Measurements from ENCODE around the gene REV1.
"Not testable (repeated sequence)": the region's sequence is repeated elsewhere in the genome, so short reads cannot be mapped to it uniquely, and the experiment has no call there.

Gene REV1

DNA sequence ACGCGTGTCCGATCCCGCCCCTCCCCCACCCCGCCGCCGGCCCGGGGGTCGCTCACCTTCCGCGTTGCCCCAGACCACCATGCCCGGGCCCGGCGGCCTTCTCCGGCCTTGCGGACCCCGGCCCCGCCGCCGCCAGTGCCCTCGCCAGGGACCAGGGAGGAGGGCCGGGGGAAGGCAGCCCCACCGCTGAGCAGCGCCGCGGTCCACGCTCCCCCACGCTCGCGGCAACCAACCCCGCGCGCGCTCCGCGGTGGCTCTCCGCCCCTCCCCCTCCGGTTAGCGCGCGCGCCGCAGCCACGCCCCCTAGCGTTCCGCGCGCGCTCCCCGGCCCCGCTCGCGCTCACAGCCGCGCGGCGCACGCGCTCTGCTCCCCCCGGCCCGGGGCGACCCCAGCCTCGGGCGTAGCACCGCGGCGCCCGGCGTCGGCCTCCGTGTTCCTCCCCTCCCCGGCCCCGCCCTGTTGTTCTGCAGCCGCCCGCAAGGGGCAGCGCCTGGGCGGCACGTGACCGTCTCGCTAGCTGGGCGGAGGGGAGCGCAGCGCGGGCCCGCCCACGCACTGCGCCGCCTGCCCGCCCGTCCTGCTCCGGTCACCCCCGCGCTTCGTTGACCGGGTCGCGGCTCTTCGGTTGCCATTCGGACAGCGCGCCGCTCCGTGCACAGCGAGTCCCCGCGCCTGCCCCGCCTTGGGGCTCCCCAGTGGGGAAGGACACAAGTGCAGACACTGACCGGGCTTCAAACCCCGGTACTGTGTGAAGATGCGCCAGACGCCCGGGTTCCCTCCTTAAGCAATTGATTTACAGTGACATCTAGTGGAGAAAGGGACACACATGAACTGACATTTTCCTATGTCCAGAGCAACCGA lies at the start of gene REV1:
Gene REV1, minus strand, starts transcription at position 257 of the 862 bp plus-strand sequence. CDS start 25,042 bp downstream, outside the sequence.
- DNase-seq (ENCODE audit: low spot score) = peak; percentile 95

DNA sequence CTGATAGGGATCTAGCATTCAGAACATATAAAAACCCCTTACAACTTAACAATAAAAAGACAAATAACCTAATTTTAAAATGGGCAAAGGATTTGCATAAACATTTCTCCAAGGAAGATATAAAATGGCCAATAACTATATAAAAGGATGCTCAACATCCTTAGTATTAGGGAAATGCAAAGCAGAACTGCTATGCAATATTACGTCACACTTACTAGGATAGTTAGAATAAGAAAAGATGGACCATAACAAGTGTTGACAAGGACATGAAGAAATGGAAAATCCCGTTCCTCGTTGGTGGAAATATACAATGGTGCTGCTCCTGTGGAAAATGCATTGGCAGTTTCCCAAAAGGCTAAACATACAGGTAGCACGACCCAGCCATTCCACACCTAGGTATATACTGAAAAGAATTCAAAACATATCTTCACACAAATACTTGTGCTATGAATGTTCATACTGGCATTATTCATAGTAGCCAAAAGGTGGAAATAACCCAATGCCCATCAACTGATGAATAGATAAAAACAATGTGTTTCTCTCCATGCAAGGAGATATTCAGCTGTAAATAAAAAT lies 48.2 kb upstream of the REV1 start:
- no peak for DNase-seq (ENCODE audit: low spot score)

DNA sequence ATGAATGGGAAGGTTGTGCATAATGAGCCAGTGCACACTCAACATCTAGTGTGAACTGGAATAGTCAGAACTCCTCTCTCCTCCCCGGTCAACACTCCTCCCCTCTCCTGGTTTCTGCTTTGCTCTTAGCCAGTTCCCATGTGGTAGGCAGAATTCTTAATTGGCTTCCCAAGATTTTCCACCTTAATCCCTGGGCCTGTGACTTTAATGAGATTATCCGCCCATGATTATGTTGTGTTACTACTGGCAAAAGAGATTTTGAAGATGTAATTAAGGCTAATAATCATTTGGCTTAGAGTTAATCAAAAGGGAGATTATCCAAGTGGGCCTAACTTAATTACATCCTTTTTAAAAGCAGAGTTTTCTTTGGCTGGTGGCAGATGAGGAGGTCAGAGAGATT lies 34.2 kb upstream of the REV1 start:
- DNase-seq (ENCODE audit: low spot score) = no peak

DNA sequence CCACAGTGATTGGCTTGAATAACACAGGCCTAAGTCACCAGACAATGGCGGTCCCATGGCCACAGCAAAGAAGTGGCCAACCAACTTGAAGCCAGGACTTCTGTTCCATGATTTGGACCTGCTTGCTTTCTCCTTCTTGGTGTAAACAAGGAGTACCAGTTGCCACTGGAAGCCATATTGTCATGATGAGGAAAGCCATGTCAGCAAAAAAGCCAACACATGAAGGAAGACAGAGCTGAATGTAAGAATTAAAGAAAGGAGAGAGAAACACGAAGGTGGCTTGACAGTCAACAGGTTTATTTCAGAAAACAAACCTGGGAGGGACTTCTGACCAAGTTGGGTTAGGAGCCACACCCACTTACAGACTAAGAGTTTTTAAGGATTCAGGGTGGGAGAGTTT lies 32.3 kb upstream of the REV1 start:
- DNase-seq (ENCODE audit: low spot score) = no peak

DNA sequence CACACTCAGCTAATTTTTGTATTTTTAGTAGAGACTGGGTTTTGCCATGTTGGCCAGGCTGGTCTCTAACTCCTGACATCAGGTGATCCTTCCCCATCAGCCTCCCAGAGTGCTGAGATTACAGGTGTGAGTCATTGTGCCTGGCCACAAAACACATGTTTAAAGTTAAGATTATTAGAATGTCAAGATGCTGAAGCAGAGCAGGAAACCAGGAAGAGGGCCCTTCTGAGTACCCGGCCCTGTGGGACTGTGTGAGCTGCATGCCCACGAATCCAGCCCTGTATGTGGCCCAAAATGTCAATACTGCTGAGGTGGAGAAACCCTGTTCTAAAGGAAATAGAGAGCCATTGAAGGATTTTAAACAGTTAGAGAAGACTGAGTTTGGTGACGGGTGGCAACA lies 31.0 kb upstream of the REV1 start:
- DNase-seq (ENCODE audit: low spot score) = no peak

DNA sequence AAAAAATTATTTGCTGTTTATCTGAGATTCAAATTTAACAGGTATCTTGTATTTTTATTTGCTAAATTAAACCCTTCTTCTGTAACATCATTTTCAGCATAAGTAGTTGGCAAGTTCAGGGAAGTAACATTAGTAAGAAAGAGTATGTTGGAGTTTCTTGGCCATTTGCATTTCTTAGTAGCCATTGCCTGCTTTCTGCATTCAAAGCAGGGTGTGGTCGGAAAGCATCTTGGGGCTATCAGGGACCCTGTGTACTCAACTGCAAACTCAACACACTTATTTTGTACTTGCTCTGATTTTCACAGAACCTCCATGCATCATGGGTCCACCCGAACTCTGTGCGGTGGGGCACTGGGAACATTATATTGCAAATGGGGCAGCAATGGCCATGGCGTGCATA lies 30.4 kb upstream of the REV1 start:
- DNase-seq (ENCODE audit: low spot score) = no peak

DNA sequence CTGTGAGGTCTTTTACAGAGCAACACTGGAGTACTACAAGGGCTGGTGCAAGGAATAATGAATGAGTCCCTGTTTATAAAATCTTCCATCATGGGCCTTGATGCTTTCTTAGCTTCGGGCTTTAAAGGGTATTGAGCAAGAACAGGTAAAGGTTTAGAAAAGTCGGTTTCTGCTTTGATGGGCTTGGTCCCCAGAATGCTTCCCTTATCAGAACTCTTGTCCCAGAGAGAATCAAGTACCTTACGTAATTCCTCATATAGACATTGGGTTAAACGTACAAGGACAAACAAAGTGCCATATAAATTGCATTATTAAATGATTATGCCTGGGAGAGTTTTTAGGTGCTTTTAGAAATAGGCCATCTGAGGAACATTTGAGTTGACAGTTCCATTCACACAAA lies 24.5 kb upstream of the REV1 start:
- DNase-seq (ENCODE audit: low spot score) = no peak

DNA sequence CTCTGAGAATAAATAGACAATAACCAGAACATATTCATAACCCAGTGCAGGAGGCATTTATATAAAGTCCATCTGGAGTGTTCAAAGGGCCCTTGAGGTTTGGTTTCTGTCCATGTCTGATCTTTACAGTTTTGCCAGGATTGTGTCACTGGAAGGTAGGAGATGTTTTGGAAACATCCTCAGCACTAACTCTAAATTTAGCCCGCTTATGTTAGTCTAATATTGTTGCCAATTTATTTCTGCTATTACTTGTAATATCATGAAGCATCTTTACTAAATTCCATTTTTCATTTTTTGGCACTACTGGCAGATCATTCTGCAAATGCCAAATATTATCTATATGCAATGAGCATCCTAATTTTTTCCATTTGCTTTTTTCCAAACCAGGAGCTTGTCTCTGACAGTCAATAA lies 22.4 kb upstream of the REV1 start:
- DNase-seq (ENCODE audit: low spot score) = no peak

DNA sequence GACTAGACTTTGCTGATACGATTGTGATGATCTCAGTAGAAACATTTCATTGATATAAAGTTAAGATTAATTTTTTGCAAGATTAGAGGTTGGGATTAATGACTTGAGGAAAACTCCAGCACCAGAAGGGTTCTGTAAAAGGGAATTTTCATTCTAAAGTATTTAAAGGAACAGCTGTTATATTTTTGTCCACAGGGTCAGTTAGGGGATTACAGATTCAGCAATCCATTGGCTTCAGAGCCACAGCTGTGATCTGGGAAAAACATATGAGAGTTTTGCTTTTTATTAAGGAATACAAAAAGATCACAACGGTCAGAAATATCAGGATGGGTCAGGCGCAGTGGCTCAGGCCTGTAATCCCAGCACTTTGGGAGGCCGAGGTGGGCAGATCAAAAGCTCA lies 19.6 kb upstream of the REV1 start:
- no peak for DNase-seq (ENCODE audit: low spot score)

DNA sequence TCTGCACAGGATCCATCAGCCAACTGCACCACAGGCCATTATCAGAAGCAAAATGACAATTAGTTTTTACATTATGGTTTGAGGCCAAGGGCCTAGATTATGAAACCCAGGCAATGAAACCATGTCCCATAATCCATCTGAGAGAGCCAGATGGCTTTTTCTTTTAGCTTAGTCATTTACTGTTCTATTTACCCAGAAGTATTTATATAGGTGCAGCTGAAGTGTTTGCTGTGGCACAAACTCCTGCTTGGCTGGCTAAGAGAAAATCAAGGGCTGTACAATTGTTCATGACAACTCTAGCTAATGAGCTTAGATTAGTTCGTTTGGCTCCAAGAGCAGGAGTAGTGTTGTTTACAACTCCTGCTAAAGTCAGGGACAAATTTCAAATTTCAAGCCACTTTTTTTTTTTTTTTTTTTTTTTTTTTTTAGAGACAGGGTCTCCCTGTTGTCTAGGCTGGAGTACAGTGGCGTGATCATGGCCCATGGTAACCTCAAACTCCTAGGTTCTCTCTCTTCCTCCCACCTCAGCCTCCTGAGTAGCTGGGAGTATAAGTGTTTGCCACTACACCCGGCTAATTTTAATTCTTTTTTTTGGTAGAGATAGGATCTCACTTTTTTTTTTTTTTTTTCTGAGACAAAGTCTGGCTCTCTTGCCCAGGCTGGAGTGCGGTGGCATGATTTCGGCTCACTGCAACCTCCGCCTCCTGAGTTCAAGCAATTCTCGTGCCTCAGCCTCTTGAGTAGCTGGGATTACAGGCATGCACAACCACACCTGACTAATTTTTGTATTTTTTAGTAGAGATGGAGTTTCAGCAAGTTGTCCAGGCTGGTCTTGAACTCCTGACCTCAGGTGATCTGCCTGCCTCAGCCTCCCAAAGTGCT lies 18.4 kb upstream of the REV1 start:
- no peak for DNase-seq (ENCODE audit: low spot score)

DNA sequence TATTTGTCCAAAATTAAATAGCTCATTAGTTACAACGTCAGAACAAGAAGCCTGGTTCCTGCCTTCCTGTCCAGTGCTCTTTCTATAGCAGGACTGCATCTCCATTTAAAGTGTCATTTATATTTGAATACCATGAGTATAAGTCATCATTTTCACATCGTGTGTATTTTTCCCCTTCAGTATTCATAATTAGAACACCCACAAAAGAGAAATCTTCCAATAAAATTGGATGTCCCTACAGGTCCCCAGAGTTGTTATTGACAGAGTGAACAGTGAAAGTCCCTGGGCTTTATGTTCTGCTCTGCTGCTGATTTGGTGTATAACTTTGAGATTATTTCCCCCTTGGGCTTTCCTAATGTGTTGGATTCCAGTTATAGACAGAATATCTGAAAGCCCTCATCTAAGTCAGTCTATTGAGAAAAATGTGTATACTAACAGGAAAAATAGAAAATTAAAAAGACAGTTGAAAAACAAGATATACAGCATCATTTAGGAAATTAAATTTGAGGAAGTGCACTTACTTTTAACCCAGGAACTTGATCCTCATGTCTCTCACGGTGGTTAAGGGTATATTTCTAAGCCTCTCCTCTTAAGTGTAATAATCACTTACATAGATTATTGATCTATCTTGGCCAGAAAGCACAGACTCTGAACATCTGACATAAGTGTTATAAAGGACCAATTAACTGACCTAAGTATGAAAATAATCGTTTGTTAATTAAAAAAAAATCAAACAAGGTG lies 15.2 kb upstream of the REV1 start:
- no peak for DNase-seq (ENCODE audit: low spot score)

DNA sequence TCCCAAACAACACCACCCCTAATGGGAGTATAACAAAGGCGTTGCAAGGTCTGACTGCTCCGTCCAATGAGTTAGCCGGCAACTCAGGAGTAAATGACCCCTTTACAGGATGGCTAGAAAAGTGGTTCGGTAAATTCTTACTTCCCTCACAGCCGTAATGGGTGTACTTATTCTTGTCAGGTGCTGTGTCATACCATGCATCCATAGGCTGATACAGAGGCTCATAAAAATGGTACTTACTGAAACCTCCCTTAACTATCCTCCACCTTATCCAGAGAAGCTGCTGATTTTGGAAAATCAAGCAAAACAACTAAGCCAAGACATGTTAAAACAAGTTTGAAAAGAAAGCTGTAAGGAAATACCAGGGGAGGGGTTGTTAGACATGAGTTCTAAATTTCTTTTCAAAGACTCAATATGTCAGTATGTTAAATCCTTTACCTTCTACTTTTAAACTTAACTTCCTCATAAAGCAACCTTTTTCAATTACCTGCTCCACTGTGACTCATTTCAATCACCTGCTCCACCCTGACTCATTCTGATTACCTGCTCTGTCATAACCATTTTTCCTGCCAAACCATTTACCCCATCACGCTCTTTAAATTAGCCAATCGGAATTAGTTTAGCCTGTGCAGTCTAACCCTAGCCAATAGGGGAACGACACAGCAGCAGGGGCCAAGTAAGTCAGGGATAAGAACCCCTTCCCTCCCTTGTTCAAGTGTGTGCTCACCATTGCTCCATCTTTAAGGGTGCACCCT lies 14.0 kb upstream of the REV1 start:
- DNase-seq (ENCODE audit: low spot score) = not testable (repeated sequence)

DNA sequence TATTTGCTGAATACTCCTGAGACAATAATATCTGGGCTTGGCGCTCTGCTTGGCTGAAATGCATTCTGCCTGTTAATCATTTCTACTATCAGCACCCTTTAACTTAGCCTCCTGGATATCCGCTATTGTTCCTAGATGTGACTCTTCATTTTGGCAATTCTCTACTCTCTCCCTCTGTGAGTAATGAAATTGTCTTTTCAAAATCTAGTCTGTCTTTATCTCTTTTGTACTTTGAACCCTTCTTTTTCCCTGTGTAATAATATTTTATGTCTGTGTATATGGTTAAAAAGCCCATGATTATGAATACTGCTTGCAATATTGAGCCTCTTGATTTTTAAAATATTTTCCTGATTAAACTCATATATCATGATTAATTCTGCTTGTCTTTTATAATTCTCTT lies 6.2 kb upstream of the REV1 start:
- no peak for DNase-seq (ENCODE audit: low spot score)

DNA sequence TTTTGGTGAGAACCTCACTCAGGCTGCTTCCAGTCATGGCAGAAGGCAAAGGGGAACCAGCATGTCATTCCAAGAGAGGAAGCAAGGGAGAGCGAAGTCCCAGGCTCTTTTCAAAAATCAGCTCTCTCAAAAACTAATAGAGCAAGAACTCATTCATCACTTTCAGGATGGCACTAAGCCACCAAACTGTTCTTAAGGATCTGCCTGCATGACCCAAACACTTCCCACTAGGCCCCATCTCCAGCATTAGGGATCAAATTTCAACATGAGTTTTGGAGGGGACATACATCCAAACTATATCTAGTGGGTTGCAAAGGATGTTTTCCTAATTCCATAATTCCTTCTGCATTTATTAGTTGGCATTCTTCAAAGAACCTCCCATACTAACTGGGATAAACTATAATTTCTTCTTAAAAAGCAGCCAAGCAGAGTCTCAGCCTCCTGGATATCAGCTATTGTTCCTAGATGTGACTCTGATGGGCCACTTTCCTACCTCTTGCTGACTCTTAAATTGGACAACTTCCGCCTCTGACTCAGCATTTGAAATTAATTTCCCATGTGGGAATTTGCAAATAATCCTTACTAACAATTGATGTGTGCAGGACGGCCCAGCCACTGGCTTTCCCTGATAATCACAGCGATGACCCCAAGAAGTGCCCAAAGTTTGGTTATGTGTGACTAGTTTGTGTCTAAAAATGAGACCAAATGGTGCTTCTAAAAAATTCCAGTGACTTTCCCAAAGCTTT lies 5.5 kb upstream of the REV1 start:
- DNase-seq (ENCODE audit: low spot score) = no peak

DNA sequence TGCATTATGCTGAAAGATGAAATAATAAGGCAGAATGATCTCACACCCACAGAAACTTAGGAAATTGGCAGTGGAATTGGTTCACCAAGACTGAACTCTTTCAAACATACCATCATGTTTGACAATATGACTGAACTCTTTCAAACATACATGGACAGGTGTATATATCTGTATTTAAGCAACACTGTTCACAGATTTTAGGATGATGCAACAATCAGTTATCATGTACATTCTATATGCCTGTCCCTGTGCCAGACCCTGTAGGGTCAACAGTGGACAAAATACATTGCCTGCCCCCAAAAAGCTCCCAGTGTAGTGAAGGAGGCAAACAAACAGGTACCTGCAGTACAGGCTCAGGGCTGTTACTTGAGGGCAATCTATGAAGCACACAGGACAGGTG lies 2.9 kb upstream of the REV1 start:
- DNase-seq (ENCODE audit: low spot score) = no peak

DNA sequence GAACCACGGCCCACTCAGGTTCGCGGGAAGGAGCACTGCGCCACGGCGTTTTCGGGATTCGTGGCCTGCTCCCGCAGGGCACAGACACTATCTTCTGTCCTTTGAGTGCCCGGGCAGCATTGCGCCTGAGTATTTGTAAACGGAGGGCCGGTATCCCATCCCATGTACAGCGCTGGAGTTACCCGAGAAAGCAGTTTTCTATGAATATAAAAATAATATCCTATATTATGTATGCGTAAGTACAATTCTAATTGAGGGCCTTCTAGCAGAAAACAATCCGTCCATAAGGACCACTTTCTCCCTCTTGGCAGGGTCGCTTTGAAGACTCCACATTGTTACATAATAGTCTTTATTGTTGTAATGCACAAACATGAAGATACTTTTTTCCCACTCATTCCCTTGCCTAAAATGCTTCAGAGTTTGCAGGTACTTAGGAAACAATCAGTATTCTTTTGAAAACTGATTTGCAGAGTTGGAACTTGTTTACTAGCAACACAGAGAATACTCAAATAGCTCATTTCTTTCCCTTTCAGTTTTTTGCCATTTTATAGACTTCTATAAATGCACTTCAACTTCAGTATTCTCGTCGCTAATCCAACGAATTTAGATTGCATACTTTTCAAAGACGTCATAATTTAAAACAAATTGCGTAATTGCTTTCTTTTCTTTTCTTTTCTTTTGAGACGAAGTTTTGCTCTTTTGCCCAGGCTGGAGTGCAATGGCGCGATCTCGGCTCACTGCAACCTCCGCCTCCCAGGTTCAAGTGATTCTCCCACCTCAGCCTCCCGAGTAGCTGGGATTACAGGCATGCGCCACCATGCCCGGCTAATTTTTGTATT lies 1.0 kb upstream of the REV1 start:
- DNase-seq (ENCODE audit: low spot score) = no peak

DNA sequence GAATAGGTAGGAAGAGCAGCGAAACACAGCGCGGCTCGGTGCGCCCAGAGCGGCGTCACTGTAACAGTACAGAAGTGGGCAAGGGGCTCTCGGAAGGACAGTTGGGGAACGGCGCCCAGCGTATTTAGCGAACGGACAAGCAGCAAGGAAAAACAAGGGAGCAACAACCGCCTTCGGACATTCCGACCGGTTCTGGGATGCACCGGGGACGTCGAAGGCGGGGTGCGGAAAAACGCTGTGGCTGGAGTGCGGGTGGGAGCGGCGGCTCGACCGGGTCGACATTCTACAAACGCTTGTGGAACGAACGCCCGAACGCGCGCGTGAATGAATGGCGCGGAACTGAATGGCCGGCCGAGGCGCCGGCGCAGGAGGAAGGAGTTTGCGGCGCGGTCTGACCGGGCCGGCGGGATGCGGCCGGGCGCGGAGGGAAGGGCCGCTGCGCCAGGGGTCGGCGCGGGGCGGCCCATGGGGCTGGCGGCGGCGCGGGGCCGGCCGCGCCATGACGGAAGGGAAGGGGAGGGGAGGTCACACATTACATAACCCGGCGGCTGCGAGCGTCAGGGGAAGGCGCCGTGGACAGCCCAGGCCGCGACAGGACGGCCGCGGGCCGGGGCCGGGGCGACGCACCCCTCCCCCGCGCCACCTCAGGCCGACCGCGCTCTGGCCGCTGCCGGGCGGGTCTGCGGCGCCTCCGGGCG lies 605 bp downstream of the REV1 start:
- peak; percentile 67 for DNase-seq (ENCODE audit: low spot score)

DNA sequence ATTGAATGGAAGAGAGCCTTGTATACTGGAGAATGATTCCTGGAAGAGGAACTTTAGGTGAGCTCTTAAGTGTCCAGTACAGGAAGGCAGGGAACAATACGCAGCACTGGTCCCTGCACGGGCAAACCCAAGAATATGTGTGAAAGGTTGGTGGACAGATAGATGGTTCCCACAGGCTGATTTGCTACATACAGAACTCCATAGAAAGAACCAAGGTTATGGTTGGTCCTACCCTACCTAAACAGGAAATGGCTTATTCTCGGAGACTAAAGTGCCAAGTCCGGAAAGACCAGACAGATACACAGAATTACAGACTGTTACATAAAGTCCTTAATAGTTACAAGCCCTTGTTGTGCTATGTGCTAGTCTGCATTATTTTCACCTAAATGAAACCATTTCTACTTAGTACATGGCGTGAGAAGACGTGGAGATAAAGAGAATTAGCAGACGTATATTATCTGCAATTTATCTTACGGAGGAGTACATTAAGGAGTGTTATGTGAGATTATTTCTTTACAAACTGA lies 1.2 kb downstream of the REV1 start:
- DNase-seq (ENCODE audit: low spot score) = peak; percentile 5

DNA sequence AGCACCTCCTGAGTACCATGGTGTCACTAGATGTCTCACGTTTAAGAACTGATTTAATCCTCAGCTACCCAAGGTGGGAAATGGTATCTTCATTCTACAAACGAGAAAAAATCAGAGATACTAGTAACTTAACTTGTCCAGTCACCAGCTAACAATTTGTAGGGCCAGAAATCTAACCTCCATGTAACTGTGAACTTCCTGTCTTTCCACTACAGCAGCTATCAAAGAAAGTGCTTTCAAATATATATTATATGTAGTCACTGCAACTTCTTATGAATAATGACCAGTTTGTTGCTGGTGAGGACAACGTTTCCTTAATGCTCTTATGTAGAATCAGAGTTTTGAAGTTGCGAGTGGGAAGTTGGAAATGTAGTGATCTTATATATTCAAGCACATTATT lies 1.9 kb downstream of the REV1 start:
- DNase-seq (ENCODE audit: low spot score) = no peak

Measured in AG08395 (cell line).